Prostate gland (tissue), 2 donors: Measurements from ENCODE around the gene AIFM1. TPM values are rescaled to one million over a fixed set of nuclear protein-coding genes. Genes with fewer than 3 reads are reported as not detected.

Source experiments
- DNase-seq: peaks from one replicate; pipeline ENCODE4 v3.0.0-alpha.2; 2019; ENCODE audit warnings: low spot score
- H3K27ac ChIP-seq, 2 donors: fragments of 200-600 bp; sonication (generic); 2 replicates each; pipeline ENCODE4 v1.5.1; 2017 to 2019
- H3K27me3 ChIP-seq: fragments of 200-600 bp; sonication (generic); replicated peaks from 2 replicates; pipeline ENCODE4 v1.5.1; 2019; ENCODE audit not compliant: insufficient read depth
- H3K36me3 ChIP-seq, 2 donors: fragments of 200-600 bp; sonication (generic); 1 replicate in 1 of 2; 2 replicates in 1 of 2; pipeline versions ENCODE4 v1.5.1 to v1.8.1; 2017 to 2019
- H3K4me1 ChIP-seq: fragments of 200-600 bp; sonication (generic); replicated peaks from 2 replicates; pipeline ENCODE4 v1.5.1; 2019
- H3K4me3 ChIP-seq, 2 donors: fragments of 200-600 bp; sonication (generic); 2 replicates each; pipeline ENCODE4 v1.5.1; 2017 to 2019
- H3K9me3 ChIP-seq: fragments of 200-600 bp; sonication (generic); 2 replicates; pipeline ENCODE4 v1.5.1; 2017
- CTCF ChIP-seq, 4 experiments: fragments of 200-600 bp in 2 of 4; fragments of 450-650 bp in 2 of 4; sonication (generic) in 2 of 4; IDR thresholded peaks; 1 replicate in 3 of 4; 2 replicates in 1 of 4; pipeline ENCODE4 v1.5.1; 2016 to 2019; ENCODE audit warnings: antibody characterized with exemption in 4 of 4, mild to moderate bottlenecking in 2 of 4, moderate library complexity in 2 of 4
- POLR2A ChIP-seq: fragments of 450-650 bp; IDR thresholded peaks from one replicate; pipeline ENCODE4 v1.6.1; 2016; ENCODE audit warnings: antibody characterized with exemption, mild to moderate bottlenecking
- POLR2AphosphoS5 ChIP-seq: sonication (generic); formaldehyde crosslinking; IDR thresholded peaks from one replicate; pipeline ENCODE4 v1.6.1; 2017; ENCODE audit warnings: antibody characterized with exemption
- WGBS: methylation state at CpG from one replicate; pipeline ENCODE4 v1.1.5; 2018; 5-methylcytosine and 5-hydroxymethylcytosine counted together
- intact Hi-C: fragments of 100-400 bp; cut with DNase I; formaldehyde crosslinking; loops from one replicate; pipeline ENCODE4 v1.14.2; 2022
- total RNA-seq, 2 donors: library from RNA; depleted of rRNA; stranded (reverse); fragments of >200 nt; gene quantifications; one replicate each; pipeline ENCODE4 v1.1.0, GENCODE V29; 2016

Gene AIFM1
- total RNA-seq, 2 donors from 2014 or later, result 21.8 to 32.2 TPM

- no peak overlapping the region for H3K4me3 ChIP-seq
- intact Hi-C loops, result loop anchor here (5.0 kb wide), 2 partner anchors 38 to 108 kb away; no protein-coding TSS in a partner anchor
- no peaks in the 10 kb centered on the region for H3K4me1 ChIP-seq
- H3K27ac ChIP-seq, result no peak overlapping the region
- no peak for DNase-seq
- no peaks in the 10 kb centered on the region for H3K36me3 ChIP-seq
- no peaks in the 10 kb centered on the region for H3K27me3 ChIP-seq
- TF ChIP-seq POLR2AphosphoS5 (no peak), POLR2A (no peak), CTCF (IDR thresholded peaks at IDR 0.05) (no peak)
- no peaks in the 10 kb centered on the region for H3K9me3 ChIP-seq
- WGBS, result 77% methylated on average over 8 of the region's 9 CpGs
Measured at GRCh38 chrX:130084631-130085237, 80.9 kb downstream of the AIFM1 start.

- DNase-seq, result no peak
- Histone ChIP-seq H3K27me3 (no peaks in the 10 kb centered on the region), H3K36me3 (no peaks in the 10 kb centered on the region), H3K4me1 (no peaks in the 10 kb centered on the region), H3K27ac (no peak overlapping the region), H3K4me3 (no peak overlapping the region), H3K9me3 (no peaks in the 10 kb centered on the region)
- TF ChIP-seq POLR2A (no peak), POLR2AphosphoS5 (no peak), CTCF (IDR thresholded peaks at IDR 0.05) (no peak)
- 87% methylated on average over 9 of the region's 15 CpGs for WGBS
- intact Hi-C loops, result loop anchor here (5.0 kb wide), 2 partner anchors 38 to 108 kb away; no protein-coding TSS in a partner anchor
Measured at GRCh38 chrX:130083656-130084382, 81.8 kb downstream of the AIFM1 start.

- H3K4me3 ChIP-seq, result no peak overlapping the region
- WGBS, result 69% methylated on average over 4 of the region's 7 CpGs
- H3K4me1 ChIP-seq, result no peaks in the 10 kb centered on the region
- intact Hi-C loops, result loop anchor here (5.0 kb wide), 2 partner anchors 39 to 109 kb away; no protein-coding TSS in a partner anchor
- DNase-seq, result no peak
- H3K9me3 ChIP-seq, result no peaks in the 10 kb centered on the region
- H3K27me3 ChIP-seq, result no peaks in the 10 kb centered on the region
- no peaks in the 10 kb centered on the region for H3K36me3 ChIP-seq
- no peak overlapping the region for H3K27ac ChIP-seq
- TF ChIP-seq POLR2AphosphoS5, result no peak
- no peak for TF ChIP-seq POLR2A
- TF ChIP-seq CTCF (IDR thresholded peaks at IDR 0.05), result no peak
Measured at GRCh38 chrX:130083107-130083490, 82.5 kb downstream of the AIFM1 start.

- H3K9me3 ChIP-seq, result no peaks in the 10 kb centered on the region
- H3K36me3 ChIP-seq, result no peaks in the 10 kb centered on the region
- DNase-seq, result no peak
- no peak overlapping the region for H3K4me3 ChIP-seq
- WGBS, result 66% methylated on average over 27 of the region's 28 CpGs
- no peaks in the 10 kb centered on the region for H3K27me3 ChIP-seq
- no peak overlapping the region for H3K27ac ChIP-seq
- peak in 1 of 4 experiments; percentile 26 for TF ChIP-seq CTCF (IDR thresholded peaks at IDR 0.05)
- no peak for TF ChIP-seq POLR2A
- intact Hi-C loops, result loop anchor here (5.0 kb wide), 2 partner anchors 40 to 110 kb away; no protein-coding TSS in a partner anchor
- no peaks in the 10 kb centered on the region for H3K4me1 ChIP-seq
Measured at GRCh38 chrX:130082244-130083106, 83.2 kb downstream of the AIFM1 start.
